ENCODE data around the gene ZDHHC16. TPM values are rescaled to one million over a fixed set of nuclear protein-coding genes. Genes with fewer than 3 reads are reported as not detected.

ZDHHC16 gene
- total RNA-seq, 2 experiments from 2014 or later: 6.2 to 6.5 TPM

DNA sequence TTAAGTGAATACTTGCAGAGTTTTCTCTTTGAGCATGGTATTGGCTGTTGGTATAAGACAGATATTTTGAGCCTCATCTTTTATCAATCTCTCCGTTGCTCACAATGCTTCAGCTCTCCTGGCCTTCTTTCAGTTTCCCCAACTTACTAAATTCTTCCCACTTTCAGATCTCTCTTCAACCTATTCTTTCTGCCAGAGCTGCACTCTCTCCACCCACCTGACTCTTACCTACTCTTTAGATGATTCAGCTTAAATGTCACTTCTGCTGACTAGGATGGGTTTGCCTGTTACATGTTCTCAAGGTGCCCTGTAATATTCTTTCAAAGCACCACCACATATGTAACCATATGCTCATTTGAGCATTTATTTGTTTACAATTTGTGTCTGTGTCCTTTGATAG, 1.8 kb upstream of the ZDHHC16 start:
- DNase-seq: no peak
- H3K27ac ChIP-seq (ENCODE audit: low read depth in 1 of 2, low read length in 2 of 2): no peak overlapping the region
- Mint-ChIP-seq H3K4me1 (ENCODE audit: low read depth) (peaks cover 44% of the 10 kb centered on the region), H3K36me3 (ENCODE audit: low read depth) (peaks cover 56% of the 10 kb centered on the region), H3K27ac (peak overlapping the region; percentile 95), H3K4me3 (peak overlapping the region; percentile 100), H3K9me3 (no peaks in the 10 kb centered on the region), H3K27me3 (no peaks in the 10 kb centered on the region)
- POLR2A ChIA-PET: interaction anchor here (0.8 to 1.2 kb wide), 2 partner anchors 11 to 25 kb away, joined by 3 to 6 read pairs; no protein-coding TSS in a partner anchor
- no peaks in the 10 kb centered on the region for H3K27me3 ChIP-seq (ENCODE audit: control insufficient read depth in 1 of 2, insufficient read depth in 2 of 2, low read length in 2 of 2)
- no peak overlapping the region for H3K4me3 ChIP-seq (ENCODE audit: low read length)
- H3K4me1 ChIP-seq (ENCODE audit: insufficient read depth, low read length): peaks cover 33% of the 10 kb centered on the region
- no peak for ATAC-seq (ENCODE audit: poor library complexity)
- CTCF ChIA-PET: interaction anchor here (1.8 kb wide), 1 partner anchor 25 kb away, joined by 8 read pairs; no protein-coding TSS in a partner anchor
- no peaks in the 10 kb centered on the region for H3K9me3 ChIP-seq (ENCODE audit: control insufficient read depth in 1 of 2, insufficient read depth in 1 of 2, low read length in 2 of 2)
- intact Hi-C loops (cut with DNase I, micrococcal nuclease): loop anchor here in 1 of 2 experiments (2.0 kb wide), 2 partner anchors 41 to 55 kb away; partner anchors contain the start of genes MMS19 and UBTD1
- H3K36me3 ChIP-seq (ENCODE audit: insufficient read depth, low read length): peaks cover 26% of the 10 kb centered on the region
- TF ChIP-seq, protein P1, sequence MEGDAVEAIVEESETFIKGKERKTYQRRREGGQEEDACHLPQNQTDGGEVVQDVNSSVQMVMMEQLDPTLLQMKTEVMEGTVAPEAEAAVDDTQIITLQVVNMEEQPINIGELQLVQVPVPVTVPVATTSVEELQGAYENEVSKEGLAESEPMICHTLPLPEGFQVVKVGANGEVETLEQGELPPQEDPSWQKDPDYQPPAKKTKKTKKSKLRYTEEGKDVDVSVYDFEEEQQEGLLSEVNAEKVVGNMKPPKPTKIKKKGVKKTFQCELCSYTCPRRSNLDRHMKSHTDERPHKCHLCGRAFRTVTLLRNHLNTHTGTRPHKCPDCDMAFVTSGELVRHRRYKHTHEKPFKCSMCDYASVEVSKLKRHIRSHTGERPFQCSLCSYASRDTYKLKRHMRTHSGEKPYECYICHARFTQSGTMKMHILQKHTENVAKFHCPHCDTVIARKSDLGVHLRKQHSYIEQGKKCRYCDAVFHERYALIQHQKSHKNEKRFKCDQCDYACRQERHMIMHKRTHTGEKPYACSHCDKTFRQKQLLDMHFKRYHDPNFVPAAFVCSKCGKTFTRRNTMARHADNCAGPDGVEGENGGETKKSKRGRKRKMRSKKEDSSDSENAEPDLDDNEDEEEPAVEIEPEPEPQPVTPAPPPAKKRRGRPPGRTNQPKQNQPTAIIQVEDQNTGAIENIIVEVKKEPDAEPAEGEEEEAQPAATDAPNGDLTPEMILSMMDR (IDR thresholded peaks at IDR 0.05): no peak

DNA sequence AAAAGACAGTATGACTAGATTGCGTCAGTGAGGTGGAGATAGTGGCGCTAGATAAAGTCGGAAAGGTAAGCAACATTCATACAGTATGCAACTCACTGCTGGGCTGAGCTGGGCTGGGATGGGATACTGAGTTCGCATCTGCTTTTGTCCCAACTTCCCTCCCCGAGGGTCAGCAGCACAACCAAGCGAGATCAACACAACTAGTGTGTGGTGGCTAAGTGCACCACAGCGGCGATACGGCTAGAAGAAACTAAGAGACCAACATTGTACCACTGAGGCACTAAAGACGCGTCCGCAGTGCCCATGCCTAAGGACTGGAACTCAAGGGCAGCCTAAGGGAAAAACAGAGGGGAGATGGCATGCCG, 636 bp upstream of the ZDHHC16 start:
- peak overlapping the region; percentile 19 to 57 for H3K27ac ChIP-seq (ENCODE audit: low read depth in 1 of 2, low read length in 2 of 2)
- POLR2A ChIA-PET: interaction anchor here (0.6 to 1.2 kb wide), 3 partner anchors 12 to 44 kb away, joined by 3 to 6 read pairs (median 3); partner anchors contain the start of gene RRP12
- DNase-seq (peak in 1 of 14 experiments; percentile 22), ATAC-seq (ENCODE audit: poor library complexity) (no peak)
- Mint-ChIP-seq H3K9me3 (no peaks in the 10 kb centered on the region), H3K27me3 (no peaks in the 10 kb centered on the region), H3K4me3 (peak overlapping the region; percentile 100), H3K27ac (peak overlapping the region; percentile 95), H3K36me3 (ENCODE audit: low read depth) (peaks cover 47% of the 10 kb centered on the region), H3K4me1 (ENCODE audit: low read depth) (peaks cover 47% of the 10 kb centered on the region)
- peaks cover 33% of the 10 kb centered on the region for H3K4me1 ChIP-seq (ENCODE audit: insufficient read depth, low read length)
- TF ChIP-seq, protein P1 (IDR thresholded peaks at IDR 0.05): no peak
- peaks cover 20% of the 10 kb centered on the region for H3K36me3 ChIP-seq (ENCODE audit: insufficient read depth, low read length)
- CTCF ChIA-PET: interaction anchor here (1.8 kb wide), 1 partner anchor 26 kb away, joined by 8 read pairs; no protein-coding TSS in a partner anchor
- no peaks in the 10 kb centered on the region for H3K9me3 ChIP-seq (ENCODE audit: control insufficient read depth in 1 of 2, insufficient read depth in 1 of 2, low read length in 2 of 2)
- H3K27me3 ChIP-seq (ENCODE audit: control insufficient read depth in 1 of 2, insufficient read depth in 2 of 2, low read length in 2 of 2): no peaks in the 10 kb centered on the region
- H3K4me3 ChIP-seq (ENCODE audit: low read length): peak overlapping the region; percentile 78
- intact Hi-C loops (cut with DNase I, micrococcal nuclease): loop anchor here in 1 of 2 experiments (2.0 to 5.0 kb wide), 3 partner anchors 43 to 187 kb away; partner anchors contain the start of genes MMS19, MORN4 and UBTD1

DNA sequence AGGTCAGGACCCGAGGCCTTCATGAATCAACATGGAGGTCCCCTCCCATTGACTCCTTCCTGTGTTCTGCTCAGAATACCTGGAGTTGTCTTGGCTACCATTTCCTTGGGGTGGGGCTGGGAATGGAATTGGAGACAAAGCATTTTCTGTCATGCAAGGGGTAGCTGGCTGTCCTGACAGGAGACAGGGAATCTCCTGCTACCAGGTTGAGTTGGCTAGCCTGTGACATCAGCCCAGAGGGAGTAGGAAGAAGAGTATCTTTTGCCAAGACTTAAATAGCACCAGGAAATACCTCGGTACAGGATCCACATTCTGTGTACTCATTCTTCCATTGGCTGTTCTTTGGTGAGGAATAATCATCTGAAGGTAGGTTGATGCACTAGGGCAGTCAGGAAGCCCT, 4.9 kb downstream of the ZDHHC16 start:
- H3K27ac Mint-ChIP-seq: peak overlapping the region; percentile 55
- Histone ChIP-seq H3K9me3 (ENCODE audit: control insufficient read depth in 1 of 2, insufficient read depth in 1 of 2, low read length in 2 of 2) (no peaks in the 10 kb centered on the region), H3K27ac (ENCODE audit: low read depth in 1 of 2, low read length in 2 of 2) (no peak overlapping the region), H3K4me1 (ENCODE audit: insufficient read depth, low read length) (peaks cover 31% of the 10 kb centered on the region), H3K4me3 (ENCODE audit: low read length) (no peak overlapping the region), H3K36me3 (ENCODE audit: insufficient read depth, low read length) (peaks cover 30% of the 10 kb centered on the region), H3K27me3 (ENCODE audit: control insufficient read depth in 1 of 2, insufficient read depth in 2 of 2, low read length in 2 of 2) (no peaks in the 10 kb centered on the region)
- POLR2A ChIA-PET: no interaction called here
- no peaks in the 10 kb centered on the region for H3K27me3 Mint-ChIP-seq
- no peaks in the 10 kb centered on the region for H3K9me3 Mint-ChIP-seq
- DNase-seq (no peak), ATAC-seq (ENCODE audit: poor library complexity) (no peak)
- intact Hi-C loops (cut with DNase I, micrococcal nuclease): no loop called here
- peaks cover 51% of the 10 kb centered on the region for H3K36me3 Mint-ChIP-seq (ENCODE audit: low read depth)
- peak overlapping the region; percentile 54 for H3K4me3 Mint-ChIP-seq
- TF ChIP-seq, protein P1 (IDR thresholded peaks at IDR 0.05): no peak
- peaks cover 53% of the 10 kb centered on the region for H3K4me1 Mint-ChIP-seq (ENCODE audit: low read depth)
- CTCF ChIA-PET: no interaction called here

All from CD4-positive, alpha-beta T cell (primary cell).